Measurements from ENCODE around the gene XPOT.

The XPOT gene

GRCh38 chr12:64457032-64457431, 52.8 kb downstream of the XPOT start:
- Histone ChIP-seq H3K9me3 (ENCODE audit: insufficient read depth, low read length) (no peaks in the 10 kb centered on the region), H3K9ac (ENCODE audit: insufficient read length, low read depth) (no peak overlapping the region), H3K36me3 (ENCODE audit: insufficient read depth, insufficient read length, low read length) (peaks cover 39% of the 10 kb centered on the region), H3K4me1 (ENCODE audit: insufficient read depth, insufficient read length) (peaks cover 3% of the 10 kb centered on the region), H3K4me3 (ENCODE audit: insufficient read length, low read depth) (no peak overlapping the region), H3K27me3 (ENCODE audit: insufficient read depth, insufficient read length) (no peaks in the 10 kb centered on the region)
- no peak for TF ChIP-seq ZNF274 (IDR thresholded peaks at IDR 0.05; ENCODE audit: low read depth, low read length)
- no peak for TF ChIP-seq YY1 (IDR thresholded peaks at IDR 0.05; ENCODE audit: insufficient read depth, insufficient read length)
- TF ChIP-seq SUZ12 (IDR thresholded peaks at IDR 0.05; ENCODE audit: extremely low read depth, insufficient read depth, insufficient read length), result no peak
- no peak for DNase-seq (ENCODE audit: low read depth, low spot score)

- Histone ChIP-seq H3K4me1 (ENCODE audit: insufficient read depth, insufficient read length) (peaks cover 3% of the 10 kb centered on the region), H3K4me3 (ENCODE audit: insufficient read length, low read depth) (no peak overlapping the region), H3K27me3 (ENCODE audit: insufficient read depth, insufficient read length) (no peaks in the 10 kb centered on the region), H3K36me3 (ENCODE audit: insufficient read depth, insufficient read length, low read length) (peaks cover 40% of the 10 kb centered on the region), H3K9me3 (ENCODE audit: insufficient read depth, low read length) (no peaks in the 10 kb centered on the region), H3K9ac (ENCODE audit: insufficient read length, low read depth) (no peak overlapping the region)
- no peak for DNase-seq (ENCODE audit: low read depth, low spot score)
- TF ChIP-seq ZNF274 (IDR thresholded peaks at IDR 0.05; ENCODE audit: low read depth, low read length), result no peak
- no peak for TF ChIP-seq SUZ12 (IDR thresholded peaks at IDR 0.05; ENCODE audit: extremely low read depth, insufficient read depth, insufficient read length)
- no peak for TF ChIP-seq YY1 (IDR thresholded peaks at IDR 0.05; ENCODE audit: insufficient read depth, insufficient read length)
Measured at GRCh38 chr12:64457466-64457865, 53.3 kb downstream of the XPOT start.

DNA sequence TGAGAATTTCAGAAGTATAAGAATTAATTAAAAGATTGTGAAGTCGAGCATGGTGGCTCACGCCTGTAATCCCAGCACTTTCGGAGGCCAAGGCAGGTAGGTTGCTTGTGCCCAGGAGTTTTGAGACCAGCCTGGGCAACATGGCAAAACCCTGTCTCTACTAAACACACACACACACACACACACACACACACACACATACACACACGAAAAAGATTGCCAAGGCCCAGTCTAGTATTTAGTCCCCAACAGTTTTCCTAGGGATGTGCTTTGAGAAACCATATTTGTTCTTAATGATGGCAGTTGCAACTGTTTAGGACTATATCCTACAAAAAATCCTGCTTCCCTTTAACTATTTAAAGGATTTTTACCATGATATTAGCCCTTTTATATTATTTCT, 53.7 kb downstream of the XPOT start:
- Histone ChIP-seq H3K9ac (ENCODE audit: insufficient read length, low read depth) (no peak overlapping the region), H3K9me3 (ENCODE audit: insufficient read depth, low read length) (no peaks in the 10 kb centered on the region), H3K36me3 (ENCODE audit: insufficient read depth, insufficient read length, low read length) (peaks cover 45% of the 10 kb centered on the region), H3K4me3 (ENCODE audit: insufficient read length, low read depth) (no peak overlapping the region), H3K4me1 (ENCODE audit: insufficient read depth, insufficient read length) (peaks cover 3% of the 10 kb centered on the region), H3K27me3 (ENCODE audit: insufficient read depth, insufficient read length) (no peaks in the 10 kb centered on the region)
- TF ChIP-seq SUZ12 (IDR thresholded peaks at IDR 0.05; ENCODE audit: extremely low read depth, insufficient read depth, insufficient read length), result no peak
- no peak for TF ChIP-seq YY1 (IDR thresholded peaks at IDR 0.05; ENCODE audit: insufficient read depth, insufficient read length)
- TF ChIP-seq ZNF274 (IDR thresholded peaks at IDR 0.05; ENCODE audit: low read depth, low read length), result no peak
- DNase-seq (ENCODE audit: low read depth, low spot score), result no peak

- Histone ChIP-seq H3K4me3 (ENCODE audit: insufficient read length, low read depth) (no peak overlapping the region), H3K9me3 (ENCODE audit: insufficient read depth, low read length) (no peaks in the 10 kb centered on the region), H3K36me3 (ENCODE audit: insufficient read depth, insufficient read length, low read length) (peaks cover 48% of the 10 kb centered on the region), H3K27me3 (ENCODE audit: insufficient read depth, insufficient read length) (no peaks in the 10 kb centered on the region), H3K9ac (ENCODE audit: insufficient read length, low read depth) (no peak overlapping the region), H3K4me1 (ENCODE audit: insufficient read depth, insufficient read length) (peaks cover 3% of the 10 kb centered on the region)
- no peak for TF ChIP-seq SUZ12 (IDR thresholded peaks at IDR 0.05; ENCODE audit: extremely low read depth, insufficient read depth, insufficient read length)
- no peak for TF ChIP-seq ZNF274 (IDR thresholded peaks at IDR 0.05; ENCODE audit: low read depth, low read length)
- TF ChIP-seq YY1 (IDR thresholded peaks at IDR 0.05; ENCODE audit: insufficient read depth, insufficient read length), result no peak
- no peak for DNase-seq (ENCODE audit: low read depth, low spot score)
Measured at GRCh38 chr12:64459394-64459891, 55.3 kb downstream of the XPOT start.

DNA sequence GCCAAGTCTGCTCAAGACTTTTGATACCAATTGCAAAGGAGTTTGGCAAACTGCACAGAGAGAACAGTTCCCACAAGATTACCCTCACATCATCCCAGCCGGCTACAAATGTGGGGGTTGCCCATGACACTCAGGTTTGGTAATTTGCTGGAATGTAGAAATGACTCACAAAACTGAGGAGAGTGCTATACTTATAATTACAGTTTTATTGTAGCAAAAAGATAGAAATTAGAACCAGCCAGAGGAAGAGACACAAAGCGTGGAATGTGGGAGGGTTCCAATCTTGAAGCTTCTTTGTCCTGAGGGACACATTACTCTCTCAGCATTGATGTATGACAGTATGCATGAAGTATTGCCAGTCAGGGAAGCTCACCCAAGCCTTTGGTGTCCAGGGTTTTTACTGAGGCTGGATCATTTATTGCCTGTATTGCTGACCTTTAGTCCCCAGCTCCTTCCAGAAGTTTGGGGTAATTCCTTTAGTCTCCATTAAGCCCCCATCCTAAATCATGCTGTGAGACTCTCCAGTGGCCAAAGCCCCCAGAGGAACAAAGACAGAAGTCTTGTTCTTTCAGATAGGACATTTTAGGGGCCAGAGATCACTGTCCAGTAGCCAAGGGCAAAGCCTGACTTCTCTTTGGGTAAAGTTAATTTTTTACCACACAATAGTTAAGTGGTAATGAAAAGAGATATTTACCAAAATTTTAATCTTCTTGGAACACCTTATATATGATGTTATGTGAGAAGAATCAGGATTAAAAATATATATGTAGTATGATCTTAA, 57.6 kb downstream of the XPOT start:
- no peak for TF ChIP-seq YY1 (IDR thresholded peaks at IDR 0.05; ENCODE audit: insufficient read depth, insufficient read length)
- TF ChIP-seq ZNF274 (IDR thresholded peaks at IDR 0.05; ENCODE audit: low read depth, low read length), result no peak
- no peak for TF ChIP-seq SUZ12 (IDR thresholded peaks at IDR 0.05; ENCODE audit: extremely low read depth, insufficient read depth, insufficient read length)
- no peak for DNase-seq (ENCODE audit: low read depth, low spot score)

GRCh38 chr12:64466178-64466577, 62.0 kb downstream of the XPOT start:
- no peaks in the 10 kb centered on the region for H3K9me3 ChIP-seq (ENCODE audit: insufficient read depth, low read length)
- no peak overlapping the region for H3K4me3 ChIP-seq (ENCODE audit: insufficient read length, low read depth)
- no peak overlapping the region for H3K9ac ChIP-seq (ENCODE audit: insufficient read length, low read depth)
- no peaks in the 10 kb centered on the region for H3K27me3 ChIP-seq (ENCODE audit: insufficient read depth, insufficient read length)
- DNase-seq (ENCODE audit: low read depth, low spot score), result no peak
- H3K36me3 ChIP-seq (ENCODE audit: insufficient read depth, insufficient read length, low read length), result peaks cover 83% of the 10 kb centered on the region
- TF ChIP-seq SUZ12 (IDR thresholded peaks at IDR 0.05; ENCODE audit: extremely low read depth, insufficient read depth, insufficient read length) (no peak), ZNF274 (IDR thresholded peaks at IDR 0.05; ENCODE audit: low read depth, low read length) (no peak), YY1 (IDR thresholded peaks at IDR 0.05; ENCODE audit: insufficient read depth, insufficient read length) (no peak)
- H3K4me1 ChIP-seq (ENCODE audit: insufficient read depth, insufficient read length), result no peaks in the 10 kb centered on the region

More for the DNA sequence above, 57.6 kb downstream of the XPOT start:
- no peaks in the 10 kb centered on the region for H3K9me3 ChIP-seq (ENCODE audit: insufficient read depth, low read length)
- peaks cover 3% of the 10 kb centered on the region for H3K4me1 ChIP-seq (ENCODE audit: insufficient read depth, insufficient read length)
- peaks cover 61% of the 10 kb centered on the region for H3K36me3 ChIP-seq (ENCODE audit: insufficient read depth, insufficient read length, low read length)
- H3K9ac ChIP-seq (ENCODE audit: insufficient read length, low read depth), result no peak overlapping the region
- H3K27me3 ChIP-seq (ENCODE audit: insufficient read depth, insufficient read length), result no peaks in the 10 kb centered on the region
- no peak overlapping the region for H3K4me3 ChIP-seq (ENCODE audit: insufficient read length, low read depth)

GRCh38 chr12:64468966-64469365, 64.8 kb downstream of the XPOT start:
- Histone ChIP-seq H3K9me3 (ENCODE audit: insufficient read depth, low read length) (no peaks in the 10 kb centered on the region), H3K4me3 (ENCODE audit: insufficient read length, low read depth) (no peak overlapping the region), H3K4me1 (ENCODE audit: insufficient read depth, insufficient read length) (no peaks in the 10 kb centered on the region), H3K36me3 (ENCODE audit: insufficient read depth, insufficient read length, low read length) (peaks cover 93% of the 10 kb centered on the region), H3K27me3 (ENCODE audit: insufficient read depth, insufficient read length) (no peaks in the 10 kb centered on the region), H3K9ac (ENCODE audit: insufficient read length, low read depth) (no peak overlapping the region)
- DNase-seq (ENCODE audit: low read depth, low spot score), result no peak
- no peak for TF ChIP-seq YY1 (IDR thresholded peaks at IDR 0.05; ENCODE audit: insufficient read depth, insufficient read length)
- TF ChIP-seq ZNF274 (IDR thresholded peaks at IDR 0.05; ENCODE audit: low read depth, low read length), result no peak
- no peak for TF ChIP-seq SUZ12 (IDR thresholded peaks at IDR 0.05; ENCODE audit: extremely low read depth, insufficient read depth, insufficient read length)
